Esophagus squamous epithelium (tissue), 4 donors: Measurements from ENCODE around the gene NUP210L.

Experiments used
- POLR2A ChIP-seq, 4 donors: fragments of 450-650 bp; IDR thresholded peaks; one replicate each; pipeline ENCODE4 v1.6.1; 2017; ENCODE audit warnings: antibody characterized with exemption in 4 of 4, mild to moderate bottlenecking in 4 of 4, moderate library complexity in 3 of 4
- TF ChIP-seq, protein P1 (sequence below), 6 experiments: fragments of 450-650 bp in 4 of 6; fragments of 200-600 bp in 2 of 6; sonication (generic) in 2 of 6; IDR thresholded peaks; one replicate each; pipeline ENCODE4 v1.5.1; 2016 to 2019; ENCODE audit warnings: antibody characterized with exemption in 6 of 6, mild to moderate bottlenecking in 4 of 6, moderate library complexity in 4 of 6

DNA sequence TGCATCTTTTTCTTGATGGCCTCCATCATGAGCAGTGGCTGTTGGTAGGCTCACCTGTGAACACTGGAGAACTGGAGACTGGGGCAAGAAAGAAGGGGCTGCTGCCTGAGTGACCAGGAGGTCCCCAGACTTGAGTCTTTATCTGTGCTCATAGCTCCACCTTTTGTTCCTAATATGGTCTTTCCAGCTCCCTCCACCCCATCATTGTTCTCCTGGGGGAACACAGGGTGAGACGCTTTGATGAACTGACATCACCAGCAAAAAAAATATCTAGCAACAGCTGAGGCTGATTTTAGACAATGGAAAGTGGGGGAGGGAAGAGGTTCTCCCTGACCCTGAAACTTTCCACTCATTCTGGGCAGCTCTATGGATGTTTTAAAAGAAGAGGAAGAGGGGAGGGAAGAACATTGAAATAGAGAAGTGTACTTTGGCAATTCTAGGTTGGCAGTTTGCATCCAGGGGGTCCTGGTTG is 37.2 kb upstream of the NUP210L start, which contains the start of gene TPM3:
- TF ChIP-seq POLR2A (IDR thresholded peaks at IDR 0.05), result no peak
- TF ChIP-seq, protein P1, sequence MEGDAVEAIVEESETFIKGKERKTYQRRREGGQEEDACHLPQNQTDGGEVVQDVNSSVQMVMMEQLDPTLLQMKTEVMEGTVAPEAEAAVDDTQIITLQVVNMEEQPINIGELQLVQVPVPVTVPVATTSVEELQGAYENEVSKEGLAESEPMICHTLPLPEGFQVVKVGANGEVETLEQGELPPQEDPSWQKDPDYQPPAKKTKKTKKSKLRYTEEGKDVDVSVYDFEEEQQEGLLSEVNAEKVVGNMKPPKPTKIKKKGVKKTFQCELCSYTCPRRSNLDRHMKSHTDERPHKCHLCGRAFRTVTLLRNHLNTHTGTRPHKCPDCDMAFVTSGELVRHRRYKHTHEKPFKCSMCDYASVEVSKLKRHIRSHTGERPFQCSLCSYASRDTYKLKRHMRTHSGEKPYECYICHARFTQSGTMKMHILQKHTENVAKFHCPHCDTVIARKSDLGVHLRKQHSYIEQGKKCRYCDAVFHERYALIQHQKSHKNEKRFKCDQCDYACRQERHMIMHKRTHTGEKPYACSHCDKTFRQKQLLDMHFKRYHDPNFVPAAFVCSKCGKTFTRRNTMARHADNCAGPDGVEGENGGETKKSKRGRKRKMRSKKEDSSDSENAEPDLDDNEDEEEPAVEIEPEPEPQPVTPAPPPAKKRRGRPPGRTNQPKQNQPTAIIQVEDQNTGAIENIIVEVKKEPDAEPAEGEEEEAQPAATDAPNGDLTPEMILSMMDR (IDR thresholded peaks at IDR 0.05), result no peak
